Measurements from ENCODE around the gene RHPN2.
"Not testable (repeated sequence)": the region's sequence is repeated elsewhere in the genome, so short reads cannot be mapped to it uniquely, and the experiment has no call there.

RHPN2 gene

DNA sequence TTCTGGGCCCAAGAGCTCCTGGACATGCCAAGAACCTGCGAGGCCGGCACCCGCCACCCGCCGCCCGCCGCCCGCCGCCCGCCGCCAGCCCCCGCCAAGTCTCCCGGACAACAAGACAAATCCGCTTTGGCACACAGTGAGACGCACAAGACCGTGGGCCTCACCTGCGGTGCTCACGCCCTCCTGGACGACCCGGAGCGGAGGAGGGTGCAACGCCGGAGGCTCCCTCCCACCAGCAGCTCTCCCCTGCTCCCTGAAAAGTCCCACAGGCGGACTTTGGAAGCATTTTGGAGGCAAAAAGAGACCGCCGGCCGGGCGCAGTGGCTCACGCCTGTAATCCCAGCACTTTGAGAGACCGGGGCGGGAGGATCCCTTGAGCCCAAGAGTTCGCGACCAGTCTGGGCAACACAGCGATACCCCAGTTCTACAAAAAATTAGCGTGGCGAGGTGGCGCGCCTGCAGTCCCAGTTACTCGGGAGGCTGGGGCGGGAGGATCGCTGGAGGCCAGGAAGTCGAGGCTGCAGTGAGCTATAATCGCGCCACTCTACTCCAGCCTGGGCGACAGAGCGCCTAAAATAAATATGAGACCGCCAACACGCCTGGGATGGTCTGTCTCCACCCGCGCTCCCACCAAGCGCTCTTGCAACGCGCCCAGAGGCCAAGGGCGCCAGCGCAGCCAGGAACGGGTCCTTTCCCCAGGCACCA is 783 bp downstream of the RHPN2 start:
- no peak for DNase-seq

DNA sequence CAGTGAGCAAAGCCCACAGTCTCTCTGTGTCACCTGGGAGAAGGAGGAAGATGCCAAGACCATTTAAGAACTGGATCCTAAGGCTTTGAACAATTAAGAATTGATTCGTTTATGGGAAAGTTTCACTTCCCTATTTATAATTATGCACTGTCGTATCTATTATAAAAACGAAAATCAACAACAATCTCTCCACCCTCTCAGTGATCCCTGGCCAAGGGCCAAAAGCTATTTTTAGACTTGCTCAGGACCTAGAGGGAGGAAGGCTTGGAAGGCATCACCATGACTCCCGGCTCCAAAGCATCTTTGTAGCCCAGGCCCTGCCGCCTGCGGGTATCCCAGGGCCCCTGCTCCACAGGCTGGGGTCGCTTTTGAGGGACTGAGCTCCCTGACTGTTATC is 1.3 kb downstream of the RHPN2 start:
- DNase-seq: peak; percentile 13

DNA sequence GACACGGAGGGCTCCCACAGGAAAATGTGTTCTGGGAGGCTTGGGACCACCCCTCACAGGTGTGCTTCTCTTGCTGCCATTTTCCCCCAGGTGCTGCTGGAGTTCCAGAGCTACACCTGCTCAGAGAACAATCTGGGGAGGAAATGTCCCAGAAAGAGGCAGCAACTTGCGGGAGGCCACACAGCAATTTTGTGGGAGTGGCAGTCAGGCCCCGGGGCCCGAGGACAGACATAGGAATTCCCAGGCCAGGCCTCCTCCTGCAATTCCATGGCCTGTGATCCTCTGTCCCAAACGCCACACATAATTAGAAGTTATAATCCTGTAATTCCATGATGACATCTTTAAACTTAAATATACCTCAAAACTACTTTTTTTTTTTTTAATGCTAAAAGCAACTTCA is 1.8 kb downstream of the RHPN2 start:
- DNase-seq: no peak

DNA sequence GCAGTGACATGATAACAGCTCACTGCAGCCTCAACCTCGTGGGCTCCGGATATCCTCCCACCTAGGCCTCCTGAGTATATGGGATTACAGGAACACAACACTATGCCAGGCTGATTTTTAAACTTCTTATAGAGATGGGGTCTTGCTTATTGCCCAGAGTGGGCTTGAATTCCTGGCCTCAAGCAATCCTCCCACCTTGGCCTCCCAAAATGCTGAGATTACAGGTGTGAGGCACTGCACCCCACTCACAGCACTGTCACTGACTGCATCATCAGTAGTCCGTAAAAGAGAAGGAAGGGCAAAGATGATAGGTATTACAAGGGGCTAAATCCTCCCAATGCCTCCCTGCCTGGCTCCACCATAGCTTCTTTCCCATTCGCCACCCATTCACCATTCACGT is 4.1 kb downstream of the RHPN2 start:
- DNase-seq: no peak

DNA sequence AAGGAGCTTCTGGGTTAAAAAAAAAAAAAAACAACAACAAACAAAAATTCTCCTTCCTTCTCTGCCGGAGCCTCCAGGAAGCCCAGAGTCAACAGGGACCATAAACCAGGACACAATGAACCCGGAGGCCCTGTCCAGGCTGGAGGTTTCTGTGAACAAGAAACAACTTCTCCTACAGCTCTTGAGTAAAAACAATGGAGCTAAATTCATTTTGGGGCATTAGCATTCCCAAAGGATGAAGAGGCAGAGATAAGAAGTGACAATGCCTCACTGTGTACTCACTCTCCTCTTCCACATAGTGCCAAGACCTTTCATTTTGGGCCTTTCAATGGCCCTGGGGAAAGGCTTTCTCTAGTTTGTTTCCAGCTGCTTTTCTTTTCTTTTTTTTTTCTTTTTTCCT is 9.0 kb downstream of the RHPN2 start:
- peak; percentile 35 for DNase-seq

DNA sequence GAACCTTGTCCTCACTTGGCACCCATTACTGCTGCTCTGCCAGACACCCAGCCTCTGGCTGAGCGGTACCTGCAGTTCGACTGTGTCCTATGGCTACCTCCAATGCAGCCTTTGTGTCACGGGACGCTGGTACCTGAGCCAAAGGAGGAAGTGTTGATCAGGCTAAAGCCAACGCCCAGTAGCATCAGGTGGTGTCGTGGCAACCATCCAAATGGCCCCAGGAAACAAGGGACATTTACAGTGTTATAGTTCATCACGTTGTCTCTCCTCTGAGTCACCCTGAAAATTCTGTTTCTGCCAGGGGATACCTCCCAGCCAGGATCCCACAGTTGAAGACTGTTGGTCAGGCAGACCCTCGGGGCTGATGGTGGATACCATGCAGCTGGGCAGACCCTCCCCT is 10.1 kb downstream of the RHPN2 start:
- DNase-seq: no peak

DNA sequence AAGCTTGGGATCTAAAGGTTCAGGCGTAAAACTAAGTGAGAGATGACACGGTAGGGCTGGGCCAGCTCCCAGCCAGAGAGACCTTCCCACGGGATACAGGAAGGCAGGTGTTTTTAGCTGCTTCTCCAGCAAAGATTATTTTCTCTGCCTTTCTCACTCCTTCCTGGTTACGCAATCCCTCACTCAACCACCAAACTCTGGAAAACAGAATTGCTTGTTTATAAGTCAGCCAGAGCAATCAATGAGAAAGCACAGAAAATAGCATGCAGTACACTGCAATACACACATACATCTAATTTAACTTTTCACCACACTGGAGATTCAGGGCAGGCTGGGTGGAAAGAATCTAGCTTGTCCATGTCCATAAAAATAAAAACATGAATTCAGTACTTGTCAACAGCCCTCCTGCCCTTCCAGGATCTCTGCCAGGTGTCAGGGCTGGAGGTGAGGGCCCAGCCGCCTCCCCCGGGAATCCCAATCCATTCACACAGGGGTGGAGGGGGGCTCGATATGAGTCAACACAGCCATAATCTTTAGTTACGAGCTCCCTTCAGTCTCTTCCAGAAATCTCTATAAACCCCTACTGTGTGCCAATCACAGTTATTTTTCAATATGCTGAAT is 12.2 kb downstream of the RHPN2 start:
- peak; percentile 51 for DNase-seq

DNA sequence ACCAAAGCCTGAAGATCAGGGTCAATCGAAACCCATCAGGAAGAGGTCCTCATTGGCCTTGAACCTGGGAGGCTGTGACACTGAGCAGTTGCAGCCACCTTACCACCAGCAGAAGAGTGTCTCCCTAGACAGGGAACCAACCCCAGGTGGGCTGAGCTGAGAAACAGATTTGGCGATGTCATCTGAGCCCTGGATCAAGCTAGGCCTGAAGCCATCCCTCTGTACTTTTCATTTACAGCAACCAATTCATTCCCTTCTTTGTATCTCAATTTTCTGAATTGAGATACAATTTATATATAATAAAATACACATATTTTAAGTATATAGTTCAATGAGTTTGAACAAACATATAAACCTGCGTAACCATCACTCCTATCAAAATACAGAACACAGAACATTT is 14.6 kb downstream of the RHPN2 start:
- DNase-seq: no peak

DNA sequence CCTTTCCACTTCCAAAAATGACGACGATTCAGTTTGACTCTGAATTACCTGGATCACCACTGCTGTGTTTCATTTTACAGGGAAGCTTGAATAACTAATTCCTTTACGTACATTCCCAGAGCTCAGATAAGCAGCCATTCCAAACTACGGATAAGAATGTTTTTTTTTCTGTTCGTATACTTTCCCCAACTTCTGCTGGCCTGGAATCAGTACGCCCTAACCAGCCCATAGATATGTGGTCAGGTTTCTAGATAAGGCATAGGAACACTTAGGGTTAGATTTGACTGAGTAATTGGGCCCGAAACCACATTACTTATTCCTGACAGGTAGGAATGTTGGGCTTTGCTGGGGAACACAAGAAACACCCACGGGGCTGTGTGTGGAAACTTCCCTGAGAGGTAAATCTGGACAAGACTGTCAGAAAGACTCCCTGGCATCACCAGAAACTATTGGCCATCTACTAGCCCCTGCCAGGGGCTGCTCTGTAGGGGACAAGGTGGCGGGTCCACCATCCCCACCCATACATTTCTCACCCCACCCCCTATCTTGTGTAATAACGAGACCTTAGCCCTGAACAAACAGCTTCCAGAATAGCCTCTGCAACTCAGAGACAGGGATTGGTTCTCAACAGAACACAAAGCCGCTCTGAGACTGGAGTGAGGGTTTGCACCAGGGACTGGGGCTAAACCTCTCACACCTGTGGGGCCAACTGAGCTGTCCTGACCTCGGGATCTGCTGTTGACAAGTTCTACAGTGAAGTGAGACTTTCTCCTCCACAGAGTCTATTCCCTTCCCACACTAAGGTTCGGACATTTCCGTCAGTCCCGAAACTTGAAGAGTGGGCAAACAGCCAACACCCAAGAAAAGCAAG is 15.6 kb downstream of the RHPN2 start:
- peak; percentile 25 for DNase-seq

DNA sequence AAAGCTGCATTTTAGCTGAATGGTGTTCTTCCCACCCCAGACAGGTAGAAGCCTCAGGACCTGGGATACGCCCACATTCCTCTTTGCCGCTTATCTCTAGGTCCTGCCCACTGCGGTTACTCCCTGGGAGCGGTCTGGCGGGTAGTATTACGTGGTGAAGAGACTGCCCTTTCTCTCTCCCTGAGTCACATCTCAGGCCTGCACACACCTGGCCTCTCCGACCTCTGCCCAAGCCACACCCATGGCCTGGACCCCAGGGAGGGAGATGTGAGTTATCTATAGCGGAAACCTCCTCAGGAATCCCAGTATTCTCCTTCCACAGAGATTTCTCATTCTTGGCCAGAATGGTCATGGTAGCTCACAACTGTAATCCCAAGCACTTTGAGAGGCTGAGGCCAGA is 17.3 kb downstream of the RHPN2 start:
- peak; percentile 64 for DNase-seq

DNA sequence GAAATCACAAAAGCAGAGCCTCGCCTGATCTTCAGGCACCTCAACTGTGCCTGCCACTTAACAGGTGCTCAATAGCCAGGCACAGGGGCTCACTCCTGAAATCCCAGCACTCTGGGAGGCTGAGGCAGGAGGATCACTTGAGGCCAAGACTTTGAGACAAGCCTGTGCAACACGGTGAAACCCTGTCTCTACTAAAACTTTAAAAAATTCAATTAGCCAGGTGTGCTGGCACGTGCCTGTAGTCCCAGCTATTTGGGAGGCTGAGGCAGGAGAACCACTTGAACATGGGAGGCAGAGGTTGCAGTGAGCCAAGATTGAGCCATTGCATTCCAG is 22.9 kb downstream of the RHPN2 start:
- DNase-seq: not testable (repeated sequence)

DNA sequence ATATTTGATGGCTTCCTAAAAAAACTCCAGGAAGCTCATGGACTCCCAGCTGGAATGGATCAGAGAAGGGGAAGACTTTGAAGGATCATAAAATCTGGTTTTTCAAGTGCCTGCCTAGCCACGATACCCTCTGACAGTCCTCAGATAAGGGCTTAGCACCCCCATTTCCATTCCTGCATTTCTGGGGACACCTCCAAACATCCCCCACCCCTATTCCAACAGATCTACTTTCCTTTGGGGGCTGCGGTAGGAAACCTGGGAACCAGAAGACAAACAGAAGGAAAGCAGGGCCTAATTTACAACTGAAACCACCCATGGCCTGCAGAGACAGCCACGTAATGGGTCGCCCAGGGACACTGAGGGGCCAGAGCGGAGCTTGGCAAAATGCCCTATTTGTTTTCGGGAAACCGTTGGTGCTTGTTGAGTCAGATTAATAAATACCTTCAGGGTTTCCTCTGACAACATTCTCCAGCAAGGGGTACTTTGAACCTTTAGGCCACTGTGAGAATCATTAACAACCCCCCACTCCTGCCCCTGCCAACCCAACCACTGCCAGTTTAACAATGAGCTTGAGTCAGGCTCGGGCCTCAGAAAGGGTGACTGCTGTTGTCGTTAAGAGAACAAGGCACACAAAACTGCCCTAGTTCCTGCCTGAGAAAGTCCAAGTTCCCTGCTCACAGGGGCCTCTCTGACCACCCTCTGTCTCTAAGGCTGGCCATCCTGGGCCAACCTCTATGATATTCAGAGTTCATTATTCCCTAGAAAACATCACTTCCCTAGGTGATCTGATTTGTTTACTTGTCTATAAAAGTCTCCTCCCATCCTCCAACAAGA is 23.5 kb downstream of the RHPN2 start:
- DNase-seq: peak; percentile 85

DNA sequence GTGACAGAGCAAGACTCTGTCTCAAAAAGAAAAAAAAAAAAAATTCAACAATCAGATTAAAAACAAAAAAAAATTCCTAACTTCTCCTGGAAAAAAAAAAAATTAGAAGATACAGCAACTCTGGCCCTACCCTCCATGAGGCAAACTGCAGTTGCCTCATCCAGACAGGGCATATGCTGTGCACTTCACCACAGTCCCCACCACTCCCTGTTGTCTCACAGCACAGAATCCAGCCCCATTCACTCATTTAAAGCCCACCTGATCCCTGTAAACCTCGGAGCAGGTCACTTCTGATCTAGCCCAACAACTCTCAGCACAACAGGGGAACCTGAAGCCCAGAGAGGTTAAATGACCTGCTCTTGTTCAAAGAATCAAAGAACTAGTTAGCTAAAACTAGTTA is 24.9 kb downstream of the RHPN2 start:
- DNase-seq: no peak

DNA sequence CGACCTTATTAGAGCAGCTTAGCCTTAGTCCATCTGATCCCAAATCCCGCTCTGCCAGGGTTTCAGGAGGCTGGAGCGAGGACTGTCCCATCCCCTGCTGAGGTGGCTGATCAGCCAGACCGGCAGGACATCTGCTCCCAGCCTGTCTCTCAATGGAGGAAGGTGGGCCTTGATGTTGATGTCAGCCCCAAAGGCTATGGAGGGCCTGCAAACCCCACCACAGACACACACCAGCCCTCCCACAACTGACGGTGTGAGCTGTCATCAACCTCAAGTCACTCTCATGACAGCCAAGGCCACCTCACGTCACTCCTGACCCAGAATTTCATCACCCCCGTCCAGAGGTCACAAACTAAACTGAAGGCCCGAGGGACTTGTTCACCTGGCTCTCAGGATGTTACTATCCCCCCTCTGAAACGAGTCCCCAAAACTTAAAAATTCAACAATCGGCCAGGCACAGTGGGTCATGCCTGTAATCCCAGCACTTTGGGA is 25.5 kb downstream of the RHPN2 start:
- DNase-seq: no peak

DNA sequence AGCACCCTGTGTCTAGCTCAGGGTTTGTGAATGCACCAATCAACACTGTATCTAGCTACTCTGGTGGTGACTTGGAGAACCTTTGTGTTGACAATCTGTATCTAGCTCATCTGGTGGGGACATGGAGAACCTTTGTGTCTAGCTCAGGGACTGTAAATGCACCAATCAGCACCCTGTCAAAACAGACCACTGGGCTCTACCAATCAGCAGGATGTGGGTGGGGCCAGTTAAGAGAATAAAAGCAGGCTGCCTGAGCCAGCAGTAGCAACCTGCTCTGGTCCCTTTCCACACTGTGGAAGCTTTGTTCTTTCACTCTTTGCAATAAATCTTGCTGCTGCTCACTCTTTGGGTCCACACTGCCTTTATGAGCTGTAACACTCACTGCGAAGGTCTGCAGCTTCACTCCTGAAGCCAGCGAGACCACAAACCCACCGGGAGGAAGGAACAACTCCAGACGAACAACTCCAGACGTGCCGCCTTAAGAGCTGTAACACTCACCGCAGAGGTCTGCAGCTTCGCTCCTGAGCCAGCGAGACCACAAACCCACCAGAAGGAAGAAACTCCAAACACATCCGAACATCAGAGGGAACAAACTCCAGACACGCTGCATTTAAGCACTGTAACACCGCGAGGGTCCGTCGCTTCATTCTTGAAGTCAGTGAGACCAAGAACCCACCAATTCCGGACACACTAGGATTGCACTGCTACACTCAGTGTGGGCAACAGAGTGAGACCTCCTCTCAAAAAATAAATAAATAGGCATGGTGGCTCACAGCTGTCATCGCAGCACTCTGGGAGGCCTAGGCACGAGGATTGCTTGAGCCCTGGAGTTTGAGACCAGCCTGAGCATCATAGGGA is 27.3 kb downstream of the RHPN2 start:
- not testable (repeated sequence) for DNase-seq

DNA sequence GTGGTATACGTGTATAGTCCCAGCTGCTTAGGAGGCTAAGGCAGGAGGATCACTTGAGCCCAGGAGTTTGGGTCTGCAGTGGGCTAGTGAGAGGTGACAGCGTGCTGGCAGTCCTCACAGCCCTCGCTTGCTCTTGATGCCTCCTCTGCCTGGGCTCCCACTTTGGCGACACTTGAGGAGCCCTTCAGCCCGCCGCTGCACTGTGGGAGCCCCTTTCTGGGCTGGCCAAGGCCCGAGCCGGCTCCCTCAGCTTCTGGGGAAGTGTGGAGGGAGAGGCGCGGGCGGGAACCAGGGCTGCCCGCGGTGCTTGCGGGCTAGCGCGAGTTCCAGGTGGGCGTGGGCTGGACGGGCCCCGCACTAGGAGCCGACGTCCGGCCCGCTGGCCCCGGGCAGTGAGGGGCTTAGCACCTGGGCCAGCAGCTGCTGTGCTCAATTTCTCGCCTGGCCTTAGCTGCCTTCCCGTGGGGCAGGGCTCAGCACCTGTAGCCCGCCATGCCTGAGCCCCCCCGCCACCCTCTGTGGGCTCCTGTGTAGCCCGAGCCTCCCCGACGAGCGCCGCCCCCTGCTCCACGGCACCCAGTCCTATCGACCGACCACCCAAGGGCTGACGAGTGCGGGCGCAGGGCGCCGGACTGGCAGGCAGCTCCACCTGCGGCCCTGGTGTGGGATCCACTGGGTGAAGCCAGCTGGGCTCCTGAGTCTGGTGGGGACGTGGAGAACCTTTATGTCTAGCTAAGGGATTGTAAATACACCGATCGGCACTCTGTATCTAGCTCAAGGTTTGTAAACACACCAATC is 28.1 kb downstream of the RHPN2 start:
- DNase-seq: not testable (repeated sequence)

DNA sequence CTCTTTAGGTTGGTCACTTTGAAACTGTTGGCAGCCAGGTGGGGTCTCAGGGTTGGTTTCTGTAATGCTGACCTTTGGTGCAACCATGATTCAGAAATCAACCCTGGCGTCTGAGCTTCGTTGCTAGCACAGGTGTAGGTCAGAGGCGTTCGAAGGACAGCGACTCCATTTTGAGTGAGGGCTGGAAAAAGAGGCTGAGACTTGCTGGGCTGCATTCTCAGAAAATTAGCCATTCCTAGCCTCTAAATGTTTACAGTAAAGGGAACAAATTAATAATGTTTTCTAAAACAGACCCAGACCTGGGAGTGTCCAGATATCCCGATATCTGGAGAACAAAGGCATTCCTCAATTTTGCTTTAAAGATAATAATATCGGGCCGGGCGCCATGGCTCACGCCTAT is 29.2 kb downstream of the RHPN2 start:
- no peak for DNase-seq

DNA sequence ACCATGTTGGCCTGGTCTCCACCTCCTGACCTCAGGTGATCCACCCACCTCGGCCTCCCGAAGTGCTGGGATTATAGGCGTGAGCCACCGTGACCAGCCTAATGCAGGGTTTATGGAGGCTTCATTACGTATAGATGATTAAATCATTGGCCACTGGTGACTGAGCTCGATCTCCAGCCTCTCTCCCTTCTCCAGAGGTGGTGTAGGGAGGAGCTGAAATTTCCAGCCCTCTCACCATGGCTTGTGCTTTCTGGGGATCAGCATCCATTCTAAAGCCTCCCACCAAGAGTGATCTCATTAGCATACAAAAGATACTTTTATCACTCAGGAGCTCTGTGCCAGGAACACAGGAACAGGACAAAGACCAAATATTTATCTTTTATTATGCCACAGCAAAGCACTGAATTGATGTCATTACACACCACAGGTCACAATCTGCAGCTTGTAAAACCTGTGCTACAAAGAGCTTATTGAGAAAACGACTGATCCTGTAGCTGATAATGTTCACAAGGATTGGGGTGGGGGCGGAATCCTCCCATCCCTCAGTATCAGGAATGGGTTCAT is 32.4 kb downstream of the RHPN2 start:
- no peak for DNase-seq

DNA sequence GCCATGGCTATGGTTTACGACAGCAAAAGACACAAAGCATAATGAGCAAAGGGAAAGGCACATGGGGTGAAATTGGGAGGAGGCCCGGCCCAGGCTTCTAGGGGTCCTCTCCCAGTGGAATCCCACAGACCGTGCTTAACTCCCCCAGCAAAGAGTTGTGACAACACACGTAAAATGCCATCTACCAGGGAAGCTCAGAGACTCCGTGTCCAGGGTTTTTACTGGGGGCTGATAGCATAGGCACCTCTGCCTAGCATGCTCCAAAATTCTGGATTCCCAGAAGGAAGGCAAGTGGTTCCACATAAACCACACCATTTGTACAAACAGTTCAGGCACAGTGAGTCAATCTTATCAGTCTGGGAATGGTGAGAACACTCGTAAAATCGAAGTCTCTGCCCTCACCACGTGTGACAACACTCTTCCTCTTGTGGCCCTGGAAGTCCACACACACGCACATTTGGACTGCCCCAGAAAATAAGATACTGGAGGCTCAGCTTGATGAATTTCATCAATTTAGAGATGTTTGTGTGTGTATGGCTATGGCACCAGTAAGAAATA is 34.9 kb downstream of the RHPN2 start:
- DNase-seq: no peak

DNA sequence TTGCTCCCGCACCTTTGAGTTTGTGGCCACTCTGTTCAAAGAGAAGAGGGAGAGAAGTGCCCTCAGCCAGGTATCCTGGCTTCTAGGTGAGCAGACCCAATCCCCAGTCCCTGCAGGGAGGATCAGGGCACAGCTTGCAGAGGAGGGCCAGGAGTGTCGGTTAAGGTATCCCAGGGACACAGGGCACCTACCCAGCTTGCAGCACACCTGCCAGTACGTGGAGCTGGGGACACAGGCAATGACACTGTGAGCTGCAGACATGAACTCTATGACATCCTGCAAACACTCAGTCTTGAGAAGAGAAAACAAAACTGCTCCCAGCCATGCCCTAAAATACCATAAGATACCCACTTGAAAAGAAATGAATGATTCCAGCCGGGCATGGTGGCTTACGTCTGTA is 38.1 kb downstream of the RHPN2 start:
- not testable (repeated sequence) for DNase-seq
